A549 treated with CORT108297 at 1 μM for 4 hours (cell line): ENCODE results near the gene OVCA2. TPM values are rescaled to one million over a fixed set of nuclear protein-coding genes. Genes with fewer than 3 reads are reported as not detected.

ENCODE experiments used
- total RNA-seq: library from RNA; stranded (reverse); fragments of 200-300 nt; extraction: Qiagen RNA extraction; gene quantifications from 5 replicates; pipeline ENCODE4 v1.2.3, GENCODE V29; 2022

OVCA2 gene
- total RNA-seq: 58.4 to 82.7 TPM (median 75.3 TPM) in 5 replicates

DNA sequence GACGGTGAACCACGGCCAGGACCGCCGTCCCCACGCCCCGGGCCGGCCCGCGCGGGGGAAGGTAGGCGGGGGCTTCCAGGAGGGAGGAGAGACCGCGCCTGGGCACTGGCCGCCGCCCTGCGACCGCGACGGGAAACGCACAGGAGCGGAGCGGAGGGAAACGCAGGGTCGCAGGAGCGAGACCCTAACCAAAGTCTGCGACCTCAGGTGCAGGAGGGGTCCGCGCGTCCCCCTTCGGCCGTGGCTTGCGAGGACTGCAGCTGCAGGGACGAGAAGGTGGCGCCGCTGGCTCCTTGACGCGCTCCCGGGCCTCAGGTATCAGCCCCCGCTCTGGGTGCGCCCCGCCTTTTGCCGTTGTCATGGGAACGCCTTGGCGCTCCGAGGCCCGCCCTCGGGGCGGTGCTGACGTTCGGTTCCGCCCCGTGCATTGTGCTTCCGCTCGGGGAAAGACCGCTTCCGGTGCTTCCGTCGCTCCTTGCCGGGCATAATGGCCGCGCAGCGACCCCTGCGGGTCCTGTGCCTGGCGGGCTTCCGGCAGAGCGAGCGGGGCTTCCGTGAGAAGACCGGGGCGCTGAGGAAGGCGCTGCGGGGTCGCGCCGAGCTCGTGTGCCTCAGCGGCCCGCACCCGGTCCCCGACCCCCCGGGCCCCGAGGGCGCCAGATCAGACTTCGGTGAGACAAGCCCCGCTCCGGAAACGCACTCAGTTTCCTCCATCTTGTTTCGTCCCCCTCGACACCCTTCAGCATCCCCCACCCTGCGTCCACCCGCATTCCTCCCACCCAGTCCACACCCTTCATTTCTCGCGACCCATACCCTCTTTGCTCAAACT, at the start of gene OVCA2:
Gene OVCA2, plus strand, starts transcription at position 462 of the 829 bp plus-strand sequence. Its CDS starts 26 bp downstream, at position 488.

GRCh38 chr17:2025220-2025621, 16.6 kb upstream of the OVCA2 start, which contains the start of gene RTN4RL1:
Gene RTN4RL1 (minus strand): TSS chr17:2025334. CDS start chr17:2024865, 469 bp downstream.

GRCh38 chr17:2029911-2030778, 11.7 kb upstream of the OVCA2 start, which contains the start of gene DPH1:
Gene DPH1 (plus strand): TSS chr17:2030153. CDS start chr17:2030170, 17 bp downstream.

GRCh38 chr17:2054512-2055291, 12.9 kb downstream of the OVCA2 start, which contains the start of gene HIC1:
Gene HIC1 (plus strand): TSS chr17:2055103. CDS start chr17:2056691, 1,588 bp downstream.

Other genes starting within 250 kb of the OVCA2 start
- gene SMYD4, start 212.1 kb upstream of the OVCA2 start, total RNA-seq: 8.0 to 10.0 TPM (median 9.0 TPM) in 5 replicates
- 65.2 to 87.6 TPM (median 79.4 TPM) in 5 replicates for gene RPA1, start 212.0 kb upstream of the OVCA2 start, total RNA-seq
- gene RTN4RL1, start 16.7 kb upstream of the OVCA2 start, total RNA-seq: 2.8 to 4.0 TPM (median 3.4 TPM) in 5 replicates
- 36.0 to 47.0 TPM (median 45.5 TPM) in 5 replicates for gene DPH1, start 11.9 kb upstream of the OVCA2 start, total RNA-seq
- gene HIC1, start 13.1 kb downstream of the OVCA2 start, total RNA-seq: 0.60 to 2.0 TPM (median 1.7 TPM) in 5 replicates